ENCODE results near the gene KSR1.

- TF ChIP-seq CTCF (conservative IDR thresholded peaks at IDR 0.05; ENCODE audit: low read depth in 2 of 2) (no peak), POLR2AphosphoS5 (IDR thresholded peaks at IDR 0.05; ENCODE audit: low read depth) (no peak), REST (IDR thresholded peaks at IDR 0.05; ENCODE audit: unreplicated experiment) (no peak), ZNF114 (CRISPR knock-in tag; IDR thresholded peaks at IDR 0.05) (no peak), EZH2 (IDR thresholded peaks at IDR 0.05; ENCODE audit: low read depth, unreplicated experiment) (no peak), EZH2phosphoT487 (IDR thresholded peaks at IDR 0.05; ENCODE audit: unreplicated experiment) (no peak), CREB1 (CRISPR knock-in tag; IDR thresholded peaks at IDR 0.05; ENCODE audit: low read depth) (no peak), ZNF331 (CRISPR knock-in tag; IDR thresholded peaks at IDR 0.05; ENCODE audit: low read depth) (no peak), JUNB (IDR thresholded peaks at IDR 0.05; ENCODE audit: unreplicated experiment) (no peak), STAT1 (IDR thresholded peaks at IDR 0.05; ENCODE audit: unreplicated experiment) (no peak)
Observed at GRCh38 chr17:27573971-27574525, 117.8 kb downstream of the KSR1 start.
